MM.1S (cell line): ENCODE data around the gene SLC39A7.

ENCODE experiments used
- DNase-seq: peaks from one replicate; pipeline ENCODE4 v3.0.0-alpha.2; 2015
- H2AFZ ChIP-seq: fragments of 300-600 bp; sonication (generic); 2 replicates; pipeline ENCODE4 v1.6.0; 2016; ENCODE audit warnings: antibody characterized with exemption, low read length
- H3F3A ChIP-seq: fragments of 300-600 bp; sonication (generic); 2 replicates; pipeline ENCODE4 v1.6.1; 2016; ENCODE audit warnings: mild to moderate bottlenecking, antibody characterized with exemption, low read length, moderate library complexity, mixed read lengths; ENCODE audit not compliant: insufficient read depth
- H3K27ac ChIP-seq: fragments of 300-600 bp; sonication (generic); 2 replicates; pipeline ENCODE4 v1.5.1; 2016; ENCODE audit warnings: mild to moderate bottlenecking, low read length
- H3K27me3 ChIP-seq: fragments of 300-600 bp; sonication (generic); replicated peaks from 2 replicates; pipeline ENCODE4 v1.6.0; 2016; ENCODE audit warnings: low read length; ENCODE audit not compliant: insufficient read depth
- H3K36me3 ChIP-seq: fragments of 300-600 bp; sonication (generic); replicated peaks from 2 replicates; pipeline ENCODE4 v1.6.1; 2016; ENCODE audit warnings: mild to moderate bottlenecking, low read length, mixed read lengths; ENCODE audit not compliant: insufficient read depth
- H3K4me1 ChIP-seq: fragments of 300-600 bp; sonication (generic); 2 replicates; pipeline ENCODE4 v1.6.1; 2016; ENCODE audit warnings: low read length, mixed read lengths
- H3K4me2 ChIP-seq: fragments of 300-600 bp; sonication (generic); 2 replicates; pipeline ENCODE4 v1.6.0; 2016; ENCODE audit warnings: low read depth, low read length
- H3K4me3 ChIP-seq: fragments of 300-600 bp; sonication (generic); 2 replicates; pipeline ENCODE4 v1.5.1; 2016; ENCODE audit warnings: low read length, mixed read lengths
- H3K79me2 ChIP-seq: fragments of 300-600 bp; sonication (generic); 2 replicates; pipeline ENCODE4 v1.6.1; 2016; ENCODE audit warnings: mixed run types, low read length, mixed read lengths
- H3K9ac ChIP-seq: fragments of 300-600 bp; sonication (generic); 2 replicates; pipeline ENCODE4 v1.6.1; 2016; ENCODE audit warnings: low read length, mixed read lengths
- H3K9me2 ChIP-seq: fragments of 300-600 bp; sonication (generic); replicated peaks from 2 replicates; pipeline ENCODE4 v1.6.1; 2016; ENCODE audit warnings: mild to moderate bottlenecking, low read length, mixed read lengths; ENCODE audit not compliant: insufficient read depth
- H3K9me3 ChIP-seq: fragments of 300-600 bp; sonication (generic); replicated peaks from 2 replicates; pipeline ENCODE4 v1.6.1; 2016; ENCODE audit warnings: mild to moderate bottlenecking, low read length, mixed read lengths; ENCODE audit not compliant: insufficient read depth
- H4K20me1 ChIP-seq: fragments of 300-600 bp; sonication (generic); 2 replicates; pipeline ENCODE4 v1.6.1; 2016; ENCODE audit warnings: mild to moderate bottlenecking, low read length, moderate library complexity, mixed read lengths; ENCODE audit not compliant: insufficient read depth
- EZH2 ChIP-seq: fragments of 300-600 bp; sonication (generic); optimal IDR thresholded peaks from 2 replicates; pipeline ENCODE3; 2017; ENCODE audit warnings: low read depth, mild to moderate bottlenecking, antibody characterized with exemption, low read length, mixed read lengths
- EZH2phosphoT487 ChIP-seq: fragments of 300-600 bp; sonication (generic); IDR thresholded peaks from 2 replicates; pipeline ENCODE4 v1.6.1; 2018; ENCODE audit warnings: antibody characterized with exemption, low read length
- TF ChIP-seq, protein P1 (sequence below): fragments of 300-600 bp; sonication (generic); IDR thresholded peaks from 2 replicates; pipeline ENCODE4 v1.5.1; 2016; ENCODE audit warnings: antibody characterized with exemption, low read length, mixed read lengths

The SLC39A7 gene

DNA sequence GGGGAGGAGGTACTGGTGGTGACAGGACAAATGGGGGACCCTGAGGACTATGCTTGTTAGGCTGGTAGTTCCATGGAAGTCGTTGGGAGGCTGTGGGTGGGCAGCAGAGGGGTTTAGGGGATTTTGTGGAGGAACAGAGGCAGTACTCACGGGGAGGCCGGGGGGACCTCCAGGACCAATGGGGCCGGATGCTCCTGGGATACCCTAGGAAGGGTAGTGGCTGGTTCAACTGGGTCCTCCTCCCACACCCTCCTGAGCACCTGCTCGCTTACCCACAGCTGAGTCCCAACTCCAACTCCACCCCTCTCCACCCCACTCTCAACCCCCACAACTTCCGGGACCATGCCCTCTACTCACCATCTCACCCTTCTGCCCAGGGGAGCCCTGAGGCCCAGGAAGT lies 34.3 kb upstream of the SLC39A7 start:
- no peaks in the 10 kb centered on the region for H3K79me2 ChIP-seq
- no peaks in the 10 kb centered on the region for H4K20me1 ChIP-seq
- H3K27me3 ChIP-seq: peaks cover 24% of the 10 kb centered on the region
- DNase-seq: no peak
- no peaks in the 10 kb centered on the region for H3K9me3 ChIP-seq
- H3K4me1 ChIP-seq: no peaks in the 10 kb centered on the region
- no peak overlapping the region for H3K9ac ChIP-seq
- no peak overlapping the region for H2AFZ ChIP-seq
- TF ChIP-seq EZH2 (no peak), EZH2phosphoT487 (no peak)
- TF ChIP-seq, protein P1, sequence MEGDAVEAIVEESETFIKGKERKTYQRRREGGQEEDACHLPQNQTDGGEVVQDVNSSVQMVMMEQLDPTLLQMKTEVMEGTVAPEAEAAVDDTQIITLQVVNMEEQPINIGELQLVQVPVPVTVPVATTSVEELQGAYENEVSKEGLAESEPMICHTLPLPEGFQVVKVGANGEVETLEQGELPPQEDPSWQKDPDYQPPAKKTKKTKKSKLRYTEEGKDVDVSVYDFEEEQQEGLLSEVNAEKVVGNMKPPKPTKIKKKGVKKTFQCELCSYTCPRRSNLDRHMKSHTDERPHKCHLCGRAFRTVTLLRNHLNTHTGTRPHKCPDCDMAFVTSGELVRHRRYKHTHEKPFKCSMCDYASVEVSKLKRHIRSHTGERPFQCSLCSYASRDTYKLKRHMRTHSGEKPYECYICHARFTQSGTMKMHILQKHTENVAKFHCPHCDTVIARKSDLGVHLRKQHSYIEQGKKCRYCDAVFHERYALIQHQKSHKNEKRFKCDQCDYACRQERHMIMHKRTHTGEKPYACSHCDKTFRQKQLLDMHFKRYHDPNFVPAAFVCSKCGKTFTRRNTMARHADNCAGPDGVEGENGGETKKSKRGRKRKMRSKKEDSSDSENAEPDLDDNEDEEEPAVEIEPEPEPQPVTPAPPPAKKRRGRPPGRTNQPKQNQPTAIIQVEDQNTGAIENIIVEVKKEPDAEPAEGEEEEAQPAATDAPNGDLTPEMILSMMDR: no peak
- no peaks in the 10 kb centered on the region for H3K9me2 ChIP-seq
- H3F3A ChIP-seq: no peaks in the 10 kb centered on the region
- no peak overlapping the region for H3K27ac ChIP-seq
- no peak overlapping the region for H3K4me2 ChIP-seq
- no peaks in the 10 kb centered on the region for H3K36me3 ChIP-seq
- no peak overlapping the region for H3K4me3 ChIP-seq

DNA sequence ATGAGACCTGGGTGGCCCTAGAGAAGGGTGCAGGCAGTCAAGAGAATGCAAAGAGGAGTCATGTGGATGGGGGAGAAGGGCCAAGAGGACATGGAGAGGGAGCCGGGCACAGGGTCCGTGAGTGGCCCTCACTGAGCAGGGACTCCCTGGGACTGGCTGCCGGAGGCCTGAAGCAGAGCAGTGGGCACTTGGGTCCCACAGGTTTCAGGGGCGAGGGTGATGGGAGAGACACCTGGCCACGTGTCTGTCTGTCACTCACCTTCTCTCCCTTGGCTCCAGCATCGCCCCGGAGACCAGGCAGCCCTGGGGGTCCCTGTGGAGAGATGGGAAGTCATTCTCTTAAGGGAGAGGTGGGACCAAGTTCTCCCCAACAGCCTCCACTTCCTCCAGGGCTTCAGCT lies 33.9 kb upstream of the SLC39A7 start:
- no peak for DNase-seq
- H3K9me3 ChIP-seq: no peaks in the 10 kb centered on the region
- H3F3A ChIP-seq: no peaks in the 10 kb centered on the region
- no peaks in the 10 kb centered on the region for H3K79me2 ChIP-seq
- H3K4me3 ChIP-seq: no peak overlapping the region
- no peaks in the 10 kb centered on the region for H3K4me1 ChIP-seq
- TF ChIP-seq, protein P1: no peak
- TF ChIP-seq EZH2phosphoT487: no peak
- TF ChIP-seq EZH2: no peak
- no peak overlapping the region for H2AFZ ChIP-seq
- H3K36me3 ChIP-seq: no peaks in the 10 kb centered on the region
- H3K9me2 ChIP-seq: no peaks in the 10 kb centered on the region
- H3K9ac ChIP-seq: no peak overlapping the region
- H3K27me3 ChIP-seq: peaks cover 24% of the 10 kb centered on the region
- H4K20me1 ChIP-seq: no peaks in the 10 kb centered on the region
- no peak overlapping the region for H3K27ac ChIP-seq
- H3K4me2 ChIP-seq: no peak overlapping the region

DNA sequence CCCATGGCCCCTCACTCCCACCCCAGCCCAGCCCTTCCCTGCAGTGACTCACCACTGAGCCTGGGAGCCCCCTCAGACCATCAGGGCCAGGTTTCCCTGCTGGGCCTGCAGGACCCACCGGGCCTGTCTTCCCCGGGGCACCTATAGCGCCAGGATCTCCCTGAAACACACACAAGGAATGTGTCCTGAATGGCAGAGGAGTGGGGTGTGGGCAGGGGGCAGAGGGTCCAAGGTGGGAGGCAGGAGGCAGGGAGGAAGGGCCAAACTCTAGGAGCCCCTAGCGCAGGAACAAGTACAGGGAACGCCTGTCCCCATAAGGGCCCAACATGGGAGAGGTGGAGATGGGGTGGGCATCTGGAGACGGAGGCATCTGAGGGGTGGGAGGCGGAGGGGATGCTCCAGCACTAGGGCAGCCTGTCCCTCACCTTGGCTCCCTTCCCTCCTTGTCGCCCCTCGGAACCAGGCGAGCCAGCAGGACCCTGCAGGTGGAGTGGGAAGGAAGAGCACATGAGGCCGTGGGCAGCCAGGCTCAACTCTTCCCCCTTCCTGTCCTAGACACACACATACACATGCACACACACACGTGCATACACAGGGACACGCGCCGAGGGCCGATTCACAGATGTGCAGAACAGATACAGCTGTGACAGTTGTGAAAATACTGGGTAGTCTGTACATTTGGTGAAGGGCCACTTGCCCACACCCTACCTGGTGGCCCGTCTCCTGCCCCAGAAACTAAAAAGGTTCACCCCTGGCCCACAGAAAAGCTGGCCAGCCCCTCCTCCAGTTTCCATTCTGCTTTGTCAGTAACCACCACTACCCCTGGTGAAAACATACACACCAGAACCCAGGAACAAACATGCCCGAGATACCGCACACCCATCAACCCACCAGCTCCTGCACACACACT lies 33.0 kb upstream of the SLC39A7 start:
- Histone ChIP-seq H3K27ac (no peak overlapping the region), H3K27me3 (peaks cover 24% of the 10 kb centered on the region), H3K4me3 (no peak overlapping the region), H3K9ac (no peak overlapping the region), H3K9me3 (no peaks in the 10 kb centered on the region), H2AFZ (no peak overlapping the region), H3K4me2 (no peak overlapping the region), H4K20me1 (no peaks in the 10 kb centered on the region), H3K4me1 (no peaks in the 10 kb centered on the region), H3K9me2 (no peaks in the 10 kb centered on the region), H3K79me2 (no peaks in the 10 kb centered on the region), H3F3A (no peaks in the 10 kb centered on the region), H3K36me3 (no peaks in the 10 kb centered on the region)
- TF ChIP-seq EZH2phosphoT487: no peak
- TF ChIP-seq, protein P1: no peak
- no peak for TF ChIP-seq EZH2
- no peak for DNase-seq
